H1 (cell line): ENCODE data around the gene DYNC2H1. TPM values are rescaled to one million over a fixed set of nuclear protein-coding genes. Genes with fewer than 3 reads are reported as not detected.

ENCODE experiments used
- EZH2 ChIP-seq: fragments of 200-600 bp; sonication (generic); IDR thresholded peaks from 2 replicates; pipeline ENCODE4 v1.7.1; 2012; ENCODE audit warnings: low read depth, mild to moderate bottlenecking, moderate library complexity, low read length, inconsistent platforms; ENCODE audit not compliant: severe bottlenecking
- SP2 ChIP-seq: IDR thresholded peaks from 2 replicates; pipeline ENCODE4 v1.6.1; 2012; ENCODE audit warnings: mild to moderate bottlenecking, low read length, inconsistent platforms
- TEAD4 ChIP-seq: IDR thresholded peaks from 2 replicates; pipeline ENCODE4 v1.6.1; 2012; ENCODE audit warnings: low read depth, low read length, inconsistent platforms, mixed read lengths
- polyA plus RNA-seq, 7 experiments: library from polyadenylated mRNA; depleted of rRNA in 3 of 7; stranded (reverse) in 5 of 7; unstranded in 2 of 7; fragments of >200 nt in 5 of 7; fragments of 200-250 nt in 2 of 7; gene quantifications; 1 replicate in 5 of 7; 2 replicates in 1 of 7; 4 replicates in 1 of 7; pipeline versions ENCODE4 v1.2.1 to v1.2.3, GENCODE V29; 2011 to 2013; ENCODE audit warnings: missing spikeins in 2 of 7, mixed read lengths in 2 of 7
- total RNA-seq: library from RNA; stranded (reverse); fragmentation: NEBNext Ultra II Directional; extraction: Animal tissue kit (Norgen Biotek cat#: 25700); gene quantifications from 2 replicates; pipeline ENCODE4 v1.2.1, GENCODE V29; 2021
- TF ChIP-seq, protein P1 (sequence below): IDR thresholded peaks from 2 replicates; pipeline ENCODE4 v1.6.1; 2012; ENCODE audit warnings: inconsistent platforms

The DYNC2H1 gene
- total and polyA plus RNA-seq, 2 of the 8 experiments (the other 6 are each of a cell fraction or from before 2014, with no cell fraction given), result 6.2 to 12.0 TPM

DNA sequence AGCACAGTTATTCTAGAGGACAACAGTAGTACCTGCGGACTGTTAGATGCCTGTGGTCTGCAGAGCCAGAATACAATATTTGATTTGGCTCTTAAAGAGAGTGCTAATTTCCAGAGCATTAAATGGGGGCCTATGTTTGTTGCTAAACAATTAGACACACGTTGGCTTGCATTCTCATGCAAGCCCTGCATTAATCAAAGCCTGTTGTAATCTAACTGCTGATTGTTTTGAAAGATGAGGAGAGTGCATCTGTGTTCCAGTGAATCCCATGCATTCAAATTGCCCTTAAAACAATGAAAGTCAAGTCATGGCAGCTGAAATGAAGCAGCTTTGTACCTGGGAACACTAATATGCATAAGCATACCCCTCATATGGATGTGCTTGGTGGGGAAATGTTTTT, 419.4 kb downstream of the DYNC2H1 start (continued):
- TF ChIP-seq, protein P1, sequence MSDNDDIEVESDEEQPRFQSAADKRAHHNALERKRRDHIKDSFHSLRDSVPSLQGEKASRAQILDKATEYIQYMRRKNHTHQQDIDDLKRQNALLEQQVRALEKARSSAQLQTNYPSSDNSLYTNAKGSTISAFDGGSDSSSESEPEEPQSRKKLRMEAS, result no peak
- TF ChIP-seq EZH2 (no peak), TEAD4 (no peak), SP2 (no peak)
